ENCODE results near the gene FOXA2. TPM values are rescaled to one million over a fixed set of nuclear protein-coding genes. Genes with fewer than 3 reads are reported as not detected.

The FOXA2 gene
- total RNA-seq (not detected in 2 replicates), polyA plus RNA-seq (not detected in 2 replicates), polyA minus RNA-seq (not detected in 2 replicates)
- not detected for total RNA-seq (2013)

DNA sequence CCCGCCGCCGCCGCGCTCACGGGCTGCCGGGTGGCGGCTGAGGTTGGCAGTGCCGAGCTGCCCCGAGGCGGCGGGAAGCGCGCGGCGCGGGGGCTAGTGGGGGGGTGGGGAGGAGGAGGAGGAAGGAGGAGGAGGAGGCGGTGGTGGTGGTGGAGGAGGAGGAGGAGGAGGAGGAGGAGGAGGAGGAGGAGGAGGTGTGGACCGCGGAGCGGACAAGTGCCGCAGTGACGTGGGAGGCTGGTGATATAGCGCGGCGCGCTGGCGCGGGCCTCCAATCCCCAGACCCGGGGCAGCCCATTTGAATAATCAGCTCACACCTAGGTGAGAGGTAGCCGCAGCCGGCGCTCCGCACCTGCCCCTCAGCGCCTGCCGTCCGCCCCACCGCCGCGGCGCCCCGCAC lies at the start of gene FOXA2:
FOXA2 (minus strand) TSS at position 51 of the 400 bp plus-strand sequence. CDS start 294 bp downstream, outside the sequence.
- Mint-ChIP-seq H3K9me3 (ENCODE audit: insufficient read depth) (no peaks in the 10 kb centered on the region), H3K27ac (no peak within 1 kb of the TSS), H3K4me1 (peaks cover 1% of the 10 kb centered on the region), H3K4me3 (no peak within 1 kb of the TSS), H3K27me3 (peaks cover 62% of the 10 kb centered on the region)
- Histone ChIP-seq H3K79me2 (ENCODE audit: control insufficient read depth, insufficient read depth, low read length) (no peaks in the 10 kb centered on the region), H4K20me1 (ENCODE audit: control insufficient read depth, insufficient read depth, low read length, poor library complexity, severe bottlenecking) (no peaks in the 10 kb centered on the region), H3K27me3 (replicated peaks in 1 of 4; ENCODE audit: control extremely low read depth in 1 of 4, control insufficient read depth in 3 of 4, insufficient read depth in 4 of 4, low read length in 3 of 4) (peaks cover 0 to 61% (median 31%) of the 10 kb centered on the region in 4 experiments), H3K4me2 (replicated peaks; ENCODE audit: low read depth, low read length, poor library complexity, severe bottlenecking) (peak within 1 kb of the TSS; percentile 8), H3K36me3 (replicated peaks in 1 of 2; ENCODE audit: control extremely low read depth in 1 of 2, control insufficient read depth in 1 of 2, extremely low read depth in 1 of 2, insufficient read depth in 2 of 2, low read length in 1 of 2) (no peaks in the 10 kb centered on the region), H2AFZ (ENCODE audit: insufficient read depth, low read depth, low read length, poor library complexity, severe bottlenecking) (no peak within 1 kb of the TSS), H3K4me3 (ENCODE audit: control extremely low read depth in 1 of 5, extremely low read depth in 1 of 5, insufficient read depth in 1 of 5, low read depth in 2 of 5, low read length in 4 of 5) (no peak within 1 kb of the TSS), H3K4me1 (ENCODE audit: control insufficient read depth in 2 of 2, insufficient read depth in 2 of 2, low read length in 2 of 2) (peaks cover 0 to 6% of the 10 kb centered on the region in 2 donors), H3K27ac (ENCODE audit: low read length in 2 of 2) (no peak within 1 kb of the TSS), H3K9me3 (ENCODE audit: control extremely low read depth in 1 of 3, control insufficient read depth in 2 of 3, insufficient read depth in 1 of 3, low read length in 2 of 3) (peaks cover 0 to 30% (median 0%) of the 10 kb centered on the region in 3 donors), H3K9ac (ENCODE audit: low read length) (no peak within 1 kb of the TSS)
- TF ChIP-seq, protein P1, sequence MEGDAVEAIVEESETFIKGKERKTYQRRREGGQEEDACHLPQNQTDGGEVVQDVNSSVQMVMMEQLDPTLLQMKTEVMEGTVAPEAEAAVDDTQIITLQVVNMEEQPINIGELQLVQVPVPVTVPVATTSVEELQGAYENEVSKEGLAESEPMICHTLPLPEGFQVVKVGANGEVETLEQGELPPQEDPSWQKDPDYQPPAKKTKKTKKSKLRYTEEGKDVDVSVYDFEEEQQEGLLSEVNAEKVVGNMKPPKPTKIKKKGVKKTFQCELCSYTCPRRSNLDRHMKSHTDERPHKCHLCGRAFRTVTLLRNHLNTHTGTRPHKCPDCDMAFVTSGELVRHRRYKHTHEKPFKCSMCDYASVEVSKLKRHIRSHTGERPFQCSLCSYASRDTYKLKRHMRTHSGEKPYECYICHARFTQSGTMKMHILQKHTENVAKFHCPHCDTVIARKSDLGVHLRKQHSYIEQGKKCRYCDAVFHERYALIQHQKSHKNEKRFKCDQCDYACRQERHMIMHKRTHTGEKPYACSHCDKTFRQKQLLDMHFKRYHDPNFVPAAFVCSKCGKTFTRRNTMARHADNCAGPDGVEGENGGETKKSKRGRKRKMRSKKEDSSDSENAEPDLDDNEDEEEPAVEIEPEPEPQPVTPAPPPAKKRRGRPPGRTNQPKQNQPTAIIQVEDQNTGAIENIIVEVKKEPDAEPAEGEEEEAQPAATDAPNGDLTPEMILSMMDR (IDR thresholded peaks at IDR 0.05), result no peak
- TF ChIP-seq EZH2 (IDR thresholded peaks at IDR 0.05; ENCODE audit: borderline replicate concordance, insufficient read depth, low read depth, low read length, poor library complexity, severe bottlenecking), result no peak
- ATAC-seq (ENCODE audit: low read depth) (no peak), DNase-seq (no peak)
- ChIA-PET POLR2A (no interaction called here), CTCF (no interaction called here)
- intact Hi-C loops (cut with micrococcal nuclease), result no loop called here
- 7% methylated on average over 20 of the region's 42 CpGs for WGBS (ENCODE audit: insufficient coverage)

- DNase-seq (no peak), ATAC-seq (ENCODE audit: low read depth) (no peak)
- Histone ChIP-seq H3K4me3 (ENCODE audit: control extremely low read depth in 1 of 5, extremely low read depth in 1 of 5, insufficient read depth in 1 of 5, low read depth in 2 of 5, low read length in 4 of 5) (no peak overlapping the region), H3K4me2 (replicated peaks; ENCODE audit: low read depth, low read length, poor library complexity, severe bottlenecking) (no peak overlapping the region), H3K9me3 (ENCODE audit: control extremely low read depth in 1 of 3, control insufficient read depth in 2 of 3, insufficient read depth in 1 of 3, low read length in 2 of 3) (no peaks in the 10 kb centered on the region), H2AFZ (ENCODE audit: insufficient read depth, low read depth, low read length, poor library complexity, severe bottlenecking) (no peak overlapping the region), H3K79me2 (ENCODE audit: control insufficient read depth, insufficient read depth, low read length) (no peaks in the 10 kb centered on the region), H3K27me3 (replicated peaks in 1 of 4; ENCODE audit: control extremely low read depth in 1 of 4, control insufficient read depth in 3 of 4, insufficient read depth in 4 of 4, low read length in 3 of 4) (no peaks in the 10 kb centered on the region), H3K36me3 (replicated peaks in 1 of 2; ENCODE audit: control extremely low read depth in 1 of 2, control insufficient read depth in 1 of 2, extremely low read depth in 1 of 2, insufficient read depth in 2 of 2, low read length in 1 of 2) (no peaks in the 10 kb centered on the region), H4K20me1 (ENCODE audit: control insufficient read depth, insufficient read depth, low read length, poor library complexity, severe bottlenecking) (no peaks in the 10 kb centered on the region), H3K4me1 (ENCODE audit: control insufficient read depth in 2 of 2, insufficient read depth in 2 of 2, low read length in 2 of 2) (no peaks in the 10 kb centered on the region), H3K9ac (ENCODE audit: low read length) (no peak overlapping the region), H3K27ac (ENCODE audit: low read length in 2 of 2) (no peak overlapping the region)
- CTCF ChIA-PET, result no interaction called here
- intact Hi-C loops (cut with micrococcal nuclease), result no loop called here
- Mint-ChIP-seq H3K27ac (no peak overlapping the region), H3K9me3 (ENCODE audit: insufficient read depth) (no peaks in the 10 kb centered on the region), H3K4me3 (no peak overlapping the region), H3K27me3 (no peaks in the 10 kb centered on the region), H3K4me1 (no peaks in the 10 kb centered on the region)
- WGBS (ENCODE audit: insufficient coverage), result 93% methylated on average over 5 of the region's 6 CpGs
- TF ChIP-seq EZH2 (IDR thresholded peaks at IDR 0.05; ENCODE audit: borderline replicate concordance, insufficient read depth, low read depth, low read length, poor library complexity, severe bottlenecking), result no peak
- TF ChIP-seq, protein P1 (IDR thresholded peaks at IDR 0.05), result no peak
- POLR2A ChIA-PET, result no interaction called here
These were observed 46.3 kb upstream of the FOXA2 start for GRCh38 chr20:22630701-22631100.
